Fibroblast of mammary gland (primary cell): ENCODE data around the gene ZFAND6.
"Not testable (repeated sequence)": the region's sequence is repeated elsewhere in the genome, so short reads cannot be mapped to it uniquely, and the experiment has no call there.

Source experiments
- DNase-seq: peaks from one replicate; pipeline ENCODE4 v3.0.0-alpha.2; 2010; ENCODE audit warnings: low read depth
- H3K4me3 ChIP-seq: 2 replicates; pipeline ENCODE4 v1.5.1; 2011; ENCODE audit warnings: low read depth, mild to moderate bottlenecking, low read length, moderate library complexity; ENCODE audit not compliant: control insufficient read depth
- CTCF ChIP-seq: conservative IDR thresholded peaks from 2 replicates; pipeline ENCODE4 v1.5.1; 2011; ENCODE audit warnings: low read depth, low read length, inconsistent platforms; ENCODE audit not compliant: control insufficient read depth, insufficient read depth

The ZFAND6 gene

GRCh38 chr15:80098341-80098740, 38.9 kb downstream of the ZFAND6 start:
- DNase-seq = no peak
- no peak for TF ChIP-seq CTCF

DNA sequence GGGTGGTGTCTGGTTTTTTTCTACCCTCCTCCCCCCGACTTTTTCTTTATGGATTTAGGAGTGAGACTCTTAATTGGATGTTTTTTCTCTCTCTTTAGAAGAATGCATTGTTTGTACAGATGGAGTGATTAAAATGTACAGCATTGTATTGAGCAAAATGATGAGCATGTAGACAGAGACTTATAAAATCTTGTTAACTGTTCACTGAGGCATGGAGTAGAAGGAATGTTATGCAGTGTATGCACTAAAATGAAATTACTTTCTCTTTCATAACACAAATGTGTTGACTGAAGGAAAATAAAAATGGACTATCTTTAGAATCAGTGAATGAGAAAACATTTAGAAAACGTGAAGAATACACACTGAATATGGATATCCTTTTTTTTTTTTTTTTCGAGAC, 39.8 kb downstream of the ZFAND6 start:
- no peak for DNase-seq
- no peak overlapping the region for H3K4me3 ChIP-seq
- no peak for TF ChIP-seq CTCF

More at GRCh38 chr15:80098341-80098740, 38.9 kb downstream of the ZFAND6 start:
- H3K4me3 ChIP-seq = no peak overlapping the region

- H3K4me3 ChIP-seq, DNase-seq: not testable (repeated sequence)
These were observed 40.2 kb downstream of the ZFAND6 start for GRCh38 chr15:80099662-80100061.

DNA sequence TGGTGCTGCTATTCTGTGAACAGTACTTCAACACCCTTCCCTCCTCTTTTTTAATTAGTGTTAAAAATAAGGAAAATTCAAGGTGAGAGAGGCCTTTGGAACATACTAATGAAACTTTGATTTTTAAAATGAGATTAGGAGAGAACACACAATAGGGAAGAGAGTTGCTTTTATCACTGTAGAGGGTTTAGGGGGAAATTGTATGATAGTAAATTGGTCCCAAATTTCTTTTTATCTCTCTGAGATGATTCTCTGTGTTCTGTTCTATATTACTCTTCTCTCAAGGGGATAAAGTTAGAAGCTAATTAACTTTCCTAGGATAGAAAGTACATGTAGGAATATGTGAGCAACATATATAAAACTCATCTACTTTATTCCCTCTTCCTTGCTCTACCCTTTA, 40.8 kb downstream of the ZFAND6 start:
- TF ChIP-seq CTCF = no peak
- no peak overlapping the region for H3K4me3 ChIP-seq
- DNase-seq = no peak

- no peak for TF ChIP-seq CTCF
- no peak for DNase-seq
- no peak overlapping the region for H3K4me3 ChIP-seq
These were observed 45.7 kb downstream of the ZFAND6 start for GRCh38 chr15:80105193-80105592.

- no peak for TF ChIP-seq CTCF
- DNase-seq = peak; percentile 74
- no peak overlapping the region for H3K4me3 ChIP-seq
These were observed 46.1 kb downstream of the ZFAND6 start for GRCh38 chr15:80105595-80105994.

DNA sequence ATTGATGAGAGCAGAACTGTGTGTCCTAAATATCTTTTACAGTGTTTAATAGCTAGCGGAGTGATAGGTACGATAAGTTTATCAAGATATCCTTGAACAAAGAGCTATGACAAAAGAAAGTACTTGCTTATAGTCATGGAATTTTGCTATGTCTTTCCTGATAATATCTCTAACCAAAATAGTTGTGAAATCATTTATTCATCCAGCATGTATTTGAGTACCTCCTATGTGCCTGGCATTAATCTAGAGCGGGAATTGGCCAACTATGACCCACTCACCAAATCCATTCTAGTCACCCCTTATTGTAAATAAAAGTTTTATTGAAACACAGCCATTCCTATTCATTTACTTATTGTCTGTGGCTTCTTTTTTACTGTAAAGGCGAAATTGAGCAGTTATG, 46.6 kb downstream of the ZFAND6 start:
- no peak for TF ChIP-seq CTCF
- DNase-seq = peak; percentile 58
- H3K4me3 ChIP-seq = no peak overlapping the region
